GM12878 (cell line): ENCODE measurements around the gene USH1G. TPM values are rescaled to one million over a fixed set of nuclear protein-coding genes. Genes with fewer than 3 reads are reported as not detected.

ENCODE experiments used
- ATAC-seq: fragments of 200-7000 bp; cut with Tn5 transposase; 3 replicates; pipeline ENCODE4 v1.9.1; 2020; ENCODE audit warnings: mild to moderate bottlenecking, moderate library complexity
- BruUV-seq: library from RNA; stranded (reverse); fragments of 400-500 nt; replicated peaks from 2 replicates; lab custom pipeline; 2021; lab: Mats Ljungman, UMichigan
- CTCF ChIA-PET: fragments of 300-600 bp; sonication (Branson Sonifier 250); formaldehyde crosslinking; extraction: SDS; loops from one replicate; lab custom pipeline; 2021; ENCODE audit warnings: inconsistent platforms; lab: Yijun Ruan, JAX
- POLR2A ChIA-PET: fragments of 350-600 bp; formaldehyde crosslinking; extraction: SDS; loops from one replicate; lab custom pipeline; 2021; ENCODE audit warnings: inconsistent platforms; lab: Charles Lee
- RAD21 ChIA-PET: fragments of 300-600 bp; sonication (Branson Sonifier 250); formaldehyde crosslinking; loops from one replicate; lab custom pipeline; 2023; ENCODE audit warnings: antibody characterized with exemption; ENCODE audit not compliant: unreplicated experiment; lab: Charles Lee
- SMC1A ChIA-PET: fragments of 300-600 bp; sonication (Branson Sonifier 250); formaldehyde crosslinking; loops from one replicate; lab custom pipeline; 2023; ENCODE audit not compliant: unreplicated experiment, uncharacterized antibody; lab: Charles Lee
- DNase-seq: peaks from one replicate; pipeline ENCODE4 v3.0.0-alpha.2; 2011; ENCODE audit warnings: low read depth, low spot score
- FAIRE-seq: peaks from 3 replicates; lab custom pipeline; 2011; peaks lifted over from hg19 to GRCh38; lab: Jason Lieb, UNC
- H2AFZ ChIP-seq: 2 replicates; pipeline ENCODE4 v1.6.0; 2011; ENCODE audit warnings: low read depth, low read length, control low read depth; ENCODE audit not compliant: control insufficient read depth
- H3K27ac ChIP-seq: 2 replicates; pipeline ENCODE4 v1.5.1; 2011; ENCODE audit warnings: control low read depth; ENCODE audit not compliant: control insufficient read depth, insufficient read depth
- H3K27me3 ChIP-seq, 2 experiments: replicated peaks in 1 of 2; 2 replicates each; pipeline versions ENCODE4 v1.6.0 to v1.6.1; 2011; ENCODE audit warnings: low read length in 1 of 2; ENCODE audit not compliant: control insufficient read depth in 2 of 2, insufficient read depth in 2 of 2
- H3K36me3 ChIP-seq, 2 experiments: 2 replicates each; pipeline ENCODE4 v1.5.1; 2011; ENCODE audit warnings: low read length in 1 of 2; ENCODE audit not compliant: control insufficient read depth in 2 of 2, insufficient read depth in 2 of 2
- H3K4me1 ChIP-seq: 2 replicates; pipeline ENCODE4 v1.6.1; 2011; ENCODE audit warnings: mild to moderate bottlenecking, low read length, moderate library complexity, mixed read lengths; ENCODE audit not compliant: control insufficient read depth, insufficient read depth
- H3K4me2 ChIP-seq: 2 replicates; pipeline ENCODE4 v1.6.0; 2011; ENCODE audit warnings: control low read depth; ENCODE audit not compliant: control insufficient read depth, insufficient read depth
- H3K4me3 ChIP-seq: fragments of 200-600 bp; sonication (generic); 2 replicates; pipeline ENCODE4 v1.5.1; 2016
- H3K79me2 ChIP-seq: 2 replicates; pipeline ENCODE4 v1.6.0; 2011; ENCODE audit warnings: low read length; ENCODE audit not compliant: control insufficient read depth, insufficient read depth
- H3K9ac ChIP-seq: 2 replicates; pipeline ENCODE4 v1.8.0; 2011; ENCODE audit warnings: low read length, control low read depth, mixed read lengths; ENCODE audit not compliant: control insufficient read depth, insufficient read depth
- H3K9me3 ChIP-seq: replicated peaks from 3 replicates; pipeline ENCODE4 v1.5.1; 2011; ENCODE audit warnings: mild to moderate bottlenecking, low read length; ENCODE audit not compliant: control insufficient read depth, insufficient read depth
- H4K20me1 ChIP-seq: 2 replicates; pipeline ENCODE4 v1.6.0; 2011; ENCODE audit not compliant: control insufficient read depth, insufficient read depth
- BMI1 ChIP-seq: fragments of 450-650 bp; IDR thresholded peaks from 2 replicates; pipeline ENCODE4 v1.6.1; 2016; ENCODE audit warnings: mild to moderate bottlenecking, moderate library complexity, borderline replicate concordance
- HDAC2 ChIP-seq: fragments of 200-600 bp; sonication (generic); IDR thresholded peaks from 2 replicates; pipeline ENCODE4 v1.6.1; 2017
- IRF3 ChIP-seq: fragments of 450-650 bp; IDR thresholded peaks from 2 replicates; pipeline ENCODE4 v1.6.1; 2014; ENCODE audit warnings: mild to moderate bottlenecking
- JUND ChIP-seq: IDR thresholded peaks from 2 replicates; pipeline ENCODE4 v1.6.1; 2012; ENCODE audit warnings: low read depth, mild to moderate bottlenecking, low read length, improper control_type of control experiment, moderate library complexity
- NFIC ChIP-seq: IDR thresholded peaks from 2 replicates; pipeline ENCODE4 v1.6.1; 2012; ENCODE audit warnings: low read depth, mild to moderate bottlenecking, inconsistent platforms, low read length, moderate library complexity
- NKRF ChIP-seq: fragments of 450-650 bp; conservative IDR thresholded peaks from 2 replicates; pipeline ENCODE4 v1.6.1; 2017; ENCODE audit warnings: mild to moderate bottlenecking, moderate library complexity
- PBX3 ChIP-seq: IDR thresholded peaks from 2 replicates; pipeline ENCODE4 v1.6.1; 2011; ENCODE audit warnings: mild to moderate bottlenecking, low read depth, low read length, moderate library complexity; ENCODE audit not compliant: insufficient replicate concordance
- TCF12 ChIP-seq: IDR thresholded peaks from 2 replicates; pipeline ENCODE4 v1.6.1; 2011; ENCODE audit warnings: low read depth, mild to moderate bottlenecking, low read length
- ZBED1 ChIP-seq: IDR thresholded peaks from 2 replicates; pipeline ENCODE4 v1.6.1; 2016; ENCODE audit warnings: borderline replicate concordance
- ZNF274 ChIP-seq: IDR thresholded peaks from one replicate; pipeline ENCODE4 v1.8.0; 2011; ENCODE audit not compliant: insufficient read length, insufficient read depth
- WGBS: methylation state at CpG from one replicate; pipeline ENCODE4 v1.1.6; 2016; ENCODE audit warnings: low lambda C conversion rate; ENCODE audit not compliant: insufficient replicate concordance, insufficient coverage; ENCODE audit errors: missing lambda C conversion rate; 5-methylcytosine and 5-hydroxymethylcytosine counted together
- in situ Hi-C: fragments of 300-500 bp; cut with MboI; formaldehyde crosslinking; loops from 9 replicates; pipeline ENCODE4 v1.14.3; 2018; ENCODE audit warnings: mixed read lengths
- intact Hi-C: fragments of 100-400 bp; cut with micrococcal nuclease; formaldehyde crosslinking; loops from one replicate; pipeline ENCODE4 v1.14.2; 2022; ENCODE audit not compliant: unreplicated experiment
- polyA plus RNA-seq, 11 experiments: library from polyadenylated mRNA; depleted of rRNA in 4 of 11; unstranded in 6 of 11; stranded (reverse) in 5 of 11; fragments of >200 nt; fragmentation: Nextera tagmentation in 4 of 11; fragmentation: Illumina TruSeq in 1 of 11; extraction: Ambion mirVana in 4 of 11; extraction: Trizol in 1 of 11; gene quantifications; 1 replicate in 1 of 11; 2 replicates in 10 of 11; pipeline versions ENCODE4 v1.2.1 to v1.2.3, GENCODE V29; 2011 to 2016; ENCODE audit warnings: inconsistent platforms in 2 of 11, missing spikeins in 2 of 11, low read depth in 1 of 11
- total RNA-seq, 4 experiments: library from RNA; depleted of rRNA in 3 of 4; stranded (reverse); fragments of >200 nt in 3 of 4; fragmentation: Illumina TruSeq in 1 of 4; extraction: Trizol in 1 of 4; gene quantifications; 2 replicates each; pipeline versions ENCODE4 v1.2.1 to v1.2.3, GENCODE V29; 2013 to 2021

Gene USH1G
- total and polyA plus RNA-seq, 10 of the 15 experiments (the other 5 are each of a cell fraction or from before 2014, with no cell fraction given): 0.05 to 0.62 (median 0.09) TPM; not detected in 7

- no peak for DNase-seq
- SMC1A ChIA-PET: interaction anchor here (1.3 to 2.7 kb wide), 2 partner anchors 9 to 14 kb away, joined by 5 to 13 read pairs; no protein-coding TSS in a partner anchor
- no peaks in the 10 kb centered on the region for H3K79me2 ChIP-seq
- ATAC-seq: no peak
- H3K27ac ChIP-seq: no peak overlapping the region
- no peak overlapping the region for H2AFZ ChIP-seq
- H3K36me3 ChIP-seq: no peaks in the 10 kb centered on the region
- in situ Hi-C loops (no loop called here), intact Hi-C loops (no loop called here)
- no peak overlapping the region for H3K4me3 ChIP-seq
- no peak overlapping the region for H3K9ac ChIP-seq
- H3K4me1 ChIP-seq: peaks cover 6% of the 10 kb centered on the region; the same call in 1 of the 2 replicates
- CTCF ChIA-PET: interaction anchor here (1.4 to 3.4 kb wide), 4 partner anchors 11 to 81 kb away, joined by 3 to 21 read pairs (median 11); no protein-coding TSS in a partner anchor
- no peaks in the 10 kb centered on the region for H4K20me1 ChIP-seq
- 73% methylated on average over 13 of the region's 14 CpGs for WGBS
- no peaks in the 10 kb centered on the region for H3K9me3 ChIP-seq
- TF ChIP-seq NFIC (no peak), JUND (no peak), ZBED1 (no peak), PBX3 (no peak), TCF12 (no peak), BMI1 (no peak), HDAC2 (no peak), NKRF (no peak), IRF3 (no peak), ZNF274 (no peak)
- RAD21 ChIA-PET: interaction anchor here (0.6 to 1.0 kb wide), 3 partner anchors 11 to 230 kb away, joined by 3 read pairs; no protein-coding TSS in a partner anchor
- H3K4me2 ChIP-seq: no peak overlapping the region
- BruUV-seq: no TSS peak
- FAIRE-seq: no peak
- POLR2A ChIA-PET: no interaction called here
- no peaks in the 10 kb centered on the region for H3K27me3 ChIP-seq
These were observed 23.6 kb upstream of the USH1G start for GRCh38 chr17:74946641-74947040.
